OCI-LY7 (cell line): ENCODE measurements around the gene DOCK3. TPM values are rescaled to one million over a fixed set of nuclear protein-coding genes. Genes with fewer than 3 reads are reported as not detected.
"Not testable (repeated sequence)": the region's sequence is repeated elsewhere in the genome, so short reads cannot be mapped to it uniquely, and the experiment has no call there.

Experiments used
- BruUV-seq: library from RNA; stranded (reverse); fragments of 400-500 nt; replicated peaks from 2 replicates; lab custom pipeline; 2021; lab: Mats Ljungman, UMichigan
- CTCF ChIA-PET: fragments of 300-600 bp; sonication (Branson Sonifier 250); formaldehyde crosslinking; loops from one replicate; lab custom pipeline; 2022; ENCODE audit warnings: antibody characterized with exemption; ENCODE audit not compliant: unreplicated experiment; lab: Charles Lee
- POLR2A ChIA-PET: fragments of 300-600 bp; sonication (Branson Sonifier 250); formaldehyde crosslinking; loops from one replicate; lab custom pipeline; 2022; ENCODE audit warnings: antibody characterized with exemption; lab: Charles Lee
- DNase-seq: peaks from one replicate; pipeline ENCODE4 v3.0.0-alpha.2; 2015; ENCODE audit warnings: low spot score
- H2AFZ ChIP-seq: fragments of 200-600 bp; sonication (generic), shearing (Covaris generic); 2 replicates; pipeline ENCODE4 v1.6.1; 2014; ENCODE audit warnings: mild to moderate bottlenecking, antibody characterized with exemption, low read length, moderate library complexity
- H3K27ac ChIP-seq: fragments of 200-600 bp; sonication (generic); 2 replicates; pipeline ENCODE4 v1.5.1; 2014; ENCODE audit warnings: mixed run types, low read depth, mild to moderate bottlenecking, moderate library complexity, low read length, inconsistent platforms; ENCODE audit not compliant: poor library complexity, severe bottlenecking
- H3K36me3 ChIP-seq: fragments of 200-600 bp; sonication (generic); 2 replicates; pipeline ENCODE4 v1.6.1; 2014; ENCODE audit warnings: mild to moderate bottlenecking, antibody characterized with exemption, low read length, moderate library complexity, mixed read lengths; ENCODE audit not compliant: insufficient read depth
- H3K4me1 ChIP-seq: fragments of 200-600 bp; sonication (generic); 2 replicates; pipeline ENCODE4 v1.5.1; 2014; ENCODE audit warnings: mild to moderate bottlenecking, low read length; ENCODE audit not compliant: insufficient read depth, poor library complexity, severe bottlenecking
- H3K4me2 ChIP-seq: fragments of 200-600 bp; sonication (generic); 2 replicates; pipeline ENCODE4 v1.6.1; 2014; ENCODE audit warnings: mild to moderate bottlenecking, low read length
- H3K4me3 ChIP-seq: fragments of 200-600 bp; sonication (generic); 2 replicates; pipeline ENCODE4 v1.5.1; 2014; ENCODE audit warnings: mild to moderate bottlenecking, low read depth, low read length; ENCODE audit not compliant: poor library complexity, severe bottlenecking
- H3K79me2 ChIP-seq: fragments of 200-600 bp; sonication (generic); 2 replicates; pipeline ENCODE4 v1.6.1; 2016; ENCODE audit warnings: low read depth, mild to moderate bottlenecking, low read length, moderate library complexity, mixed read lengths; ENCODE audit not compliant: insufficient read depth
- H3K9me2 ChIP-seq: fragments of 200-600 bp; sonication (generic); 2 replicates; pipeline ENCODE4 v1.6.1; 2016; ENCODE audit warnings: mild to moderate bottlenecking, low read length, mixed read lengths; ENCODE audit not compliant: insufficient read depth
- H3K9me3 ChIP-seq: fragments of 200-600 bp; sonication (generic); 2 replicates; pipeline ENCODE4 v1.6.1; 2014; ENCODE audit warnings: mild to moderate bottlenecking, mixed run types, low read length, mixed read lengths
- H4K20me1 ChIP-seq: fragments of 200-600 bp; sonication (generic); 2 replicates; pipeline ENCODE4 v1.6.1; 2014; ENCODE audit warnings: mild to moderate bottlenecking, antibody characterized with exemption, low read length, moderate library complexity, mixed read lengths; ENCODE audit not compliant: insufficient read depth
- EZH2phosphoT487 ChIP-seq: fragments of 200-600 bp; sonication (generic); IDR thresholded peaks from 2 replicates; pipeline ENCODE4 v1.6.1; 2018; ENCODE audit warnings: low read depth, borderline replicate concordance, mild to moderate bottlenecking, mixed run types, antibody characterized with exemption, low read length, moderate library complexity, mixed read lengths
- intact Hi-C: fragments of 100-400 bp; cut with micrococcal nuclease; formaldehyde crosslinking; loops from one replicate; pipeline ENCODE4 v1.10.0; 2022; ENCODE audit not compliant: unreplicated experiment
- total RNA-seq, 2 experiments: library from RNA; depleted of rRNA in 1 of 2; stranded (reverse); fragments of >200 nt in 1 of 2; shearing (Covaris generic) in 1 of 2; gene quantifications; 2 replicates each; pipeline ENCODE4 v1.2.3, GENCODE V29; 2014 to 2022
- TF ChIP-seq, protein P1 (sequence below): fragments of 200-600 bp; sonication (generic); conservative IDR thresholded peaks from 2 replicates; pipeline ENCODE4 v1.5.1; 2014; ENCODE audit warnings: mild to moderate bottlenecking, antibody characterized with exemption, low read length, moderate library complexity, mixed read lengths

DOCK3 gene
- total RNA-seq, 2 experiments from 2014 or later: not detected

- no TSS peak for BruUV-seq
- DNase-seq: no peak
- Histone ChIP-seq H3K4me2 (no peak overlapping the region), H3K36me3 (no peaks in the 10 kb centered on the region), H3K4me1 (no peaks in the 10 kb centered on the region), H3K79me2 (no peaks in the 10 kb centered on the region), H3K4me3 (no peak overlapping the region), H3K9me2 (no peaks in the 10 kb centered on the region; the same call in 1 of the 2 replicates), H3K9me3 (no peaks in the 10 kb centered on the region), H2AFZ (no peak overlapping the region), H4K20me1 (no peaks in the 10 kb centered on the region), H3K27ac (no peak overlapping the region)
- TF ChIP-seq EZH2phosphoT487: no peak
- TF ChIP-seq, protein P1, sequence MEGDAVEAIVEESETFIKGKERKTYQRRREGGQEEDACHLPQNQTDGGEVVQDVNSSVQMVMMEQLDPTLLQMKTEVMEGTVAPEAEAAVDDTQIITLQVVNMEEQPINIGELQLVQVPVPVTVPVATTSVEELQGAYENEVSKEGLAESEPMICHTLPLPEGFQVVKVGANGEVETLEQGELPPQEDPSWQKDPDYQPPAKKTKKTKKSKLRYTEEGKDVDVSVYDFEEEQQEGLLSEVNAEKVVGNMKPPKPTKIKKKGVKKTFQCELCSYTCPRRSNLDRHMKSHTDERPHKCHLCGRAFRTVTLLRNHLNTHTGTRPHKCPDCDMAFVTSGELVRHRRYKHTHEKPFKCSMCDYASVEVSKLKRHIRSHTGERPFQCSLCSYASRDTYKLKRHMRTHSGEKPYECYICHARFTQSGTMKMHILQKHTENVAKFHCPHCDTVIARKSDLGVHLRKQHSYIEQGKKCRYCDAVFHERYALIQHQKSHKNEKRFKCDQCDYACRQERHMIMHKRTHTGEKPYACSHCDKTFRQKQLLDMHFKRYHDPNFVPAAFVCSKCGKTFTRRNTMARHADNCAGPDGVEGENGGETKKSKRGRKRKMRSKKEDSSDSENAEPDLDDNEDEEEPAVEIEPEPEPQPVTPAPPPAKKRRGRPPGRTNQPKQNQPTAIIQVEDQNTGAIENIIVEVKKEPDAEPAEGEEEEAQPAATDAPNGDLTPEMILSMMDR: peak; percentile 43; the same call in 1 of the 2 replicates
- POLR2A ChIA-PET: interaction anchor here (0.7 kb wide), 1 partner anchor 93 kb away, joined by 3 read pairs; no protein-coding TSS in a partner anchor
- intact Hi-C loops: no loop called here
- CTCF ChIA-PET: no interaction called here
Observed at GRCh38 chr3:50885070-50885850, 210.5 kb downstream of the DOCK3 start.

GRCh38 chr3:50890688-50891344 lies 216.1 kb downstream of the DOCK3 start:
- intact Hi-C loops: no loop called here
- Histone ChIP-seq H3K27ac (no peak overlapping the region), H3K79me2 (no peaks in the 10 kb centered on the region), H3K36me3 (no peaks in the 10 kb centered on the region), H3K4me1 (no peaks in the 10 kb centered on the region), H3K9me2 (no peaks in the 10 kb centered on the region; the same call in 1 of the 2 replicates), H4K20me1 (no peaks in the 10 kb centered on the region), H3K4me3 (no peak overlapping the region), H3K4me2 (no peak overlapping the region), H3K9me3 (no peaks in the 10 kb centered on the region), H2AFZ (no peak overlapping the region)
- ChIA-PET POLR2A (no interaction called here), CTCF (no interaction called here)
- BruUV-seq: no TSS peak
- no peak for TF ChIP-seq EZH2phosphoT487
- TF ChIP-seq, protein P1: no peak
- no peak for DNase-seq

DNA sequence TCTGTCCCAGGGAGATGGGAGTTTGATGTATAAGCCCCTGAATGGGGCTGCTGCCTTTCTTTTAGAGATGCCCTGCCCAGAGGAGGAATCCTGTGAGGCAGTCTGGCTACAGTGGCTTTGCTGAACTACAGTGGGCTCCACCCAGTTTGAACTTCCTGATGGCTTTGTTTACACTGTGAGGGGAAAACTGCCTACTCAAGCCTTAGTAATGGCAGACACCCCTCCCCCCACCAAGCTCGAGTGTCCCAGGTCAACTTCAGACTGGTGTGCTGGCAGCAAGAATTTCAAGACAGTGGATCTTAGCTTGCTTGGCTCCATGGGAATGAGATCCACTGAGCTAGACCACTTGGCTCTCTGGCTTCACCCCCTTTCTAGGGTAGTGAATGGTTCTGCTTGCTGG lies 226.4 kb downstream of the DOCK3 start:
- H3K27ac ChIP-seq, H3K4me1 ChIP-seq, H2AFZ ChIP-seq, BruUV-seq, intact Hi-C loops, H3K9me2 ChIP-seq, H4K20me1 ChIP-seq, DNase-seq, H3K9me3 ChIP-seq, H3K4me3 ChIP-seq, H3K4me2 ChIP-seq, CTCF ChIA-PET, H3K79me2 ChIP-seq, POLR2A ChIA-PET, H3K36me3 ChIP-seq: not testable (repeated sequence)
